ENCODE data around the gene SELENOW. TPM values are rescaled to one million over a fixed set of nuclear protein-coding genes. Genes with fewer than 3 reads are reported as not detected.

SELENOW gene
- total RNA-seq, 1 donor from 2014 or later, result 204 TPM

GRCh38 chr19:47749326-47749725 lies 29.2 kb upstream of the SELENOW start:
- no peak for TF ChIP-seq CTCF (IDR thresholded peaks at IDR 0.05)
- no peak for DNase-seq (ENCODE audit: extremely low spot score, unreplicated experiment)
- Mint-ChIP-seq H3K27me3 (ENCODE audit: unreplicated experiment) (no peaks in the 10 kb centered on the region), H3K27ac (ENCODE audit: unreplicated experiment) (no peak overlapping the region), H3K9me3 (ENCODE audit: unreplicated experiment) (no peaks in the 10 kb centered on the region), H3K36me3 (ENCODE audit: unreplicated experiment) (peaks cover 19% of the 10 kb centered on the region), H3K4me1 (ENCODE audit: unreplicated experiment) (peaks cover 10% of the 10 kb centered on the region), H3K4me3 (ENCODE audit: unreplicated experiment) (no peak overlapping the region)

GRCh38 chr19:47750752-47751151 lies 27.8 kb upstream of the SELENOW start:
- Mint-ChIP-seq H3K4me3 (ENCODE audit: unreplicated experiment) (no peak overlapping the region), H3K9me3 (ENCODE audit: unreplicated experiment) (no peaks in the 10 kb centered on the region)

GRCh38 chr19:47752440-47753211 lies 25.9 kb upstream of the SELENOW start:
- Mint-ChIP-seq H3K4me1 (ENCODE audit: unreplicated experiment) (no peaks in the 10 kb centered on the region), H3K36me3 (ENCODE audit: unreplicated experiment) (peaks cover 26% of the 10 kb centered on the region), H3K9me3 (ENCODE audit: unreplicated experiment) (no peaks in the 10 kb centered on the region), H3K27ac (ENCODE audit: unreplicated experiment) (no peak overlapping the region), H3K27me3 (ENCODE audit: unreplicated experiment) (no peaks in the 10 kb centered on the region), H3K4me3 (ENCODE audit: unreplicated experiment) (no peak overlapping the region)
- TF ChIP-seq CTCF (IDR thresholded peaks at IDR 0.05), result no peak
- no peak for DNase-seq (ENCODE audit: extremely low spot score, unreplicated experiment)

More at GRCh38 chr19:47750752-47751151, 27.8 kb upstream of the SELENOW start:
- H3K36me3 Mint-ChIP-seq (ENCODE audit: unreplicated experiment), result peaks cover 22% of the 10 kb centered on the region
- H3K27ac Mint-ChIP-seq (ENCODE audit: unreplicated experiment), result no peak overlapping the region
- H3K4me1 Mint-ChIP-seq (ENCODE audit: unreplicated experiment), result peaks cover 5% of the 10 kb centered on the region
- no peak for DNase-seq (ENCODE audit: extremely low spot score, unreplicated experiment)
- H3K27me3 Mint-ChIP-seq (ENCODE audit: unreplicated experiment), result no peaks in the 10 kb centered on the region
- TF ChIP-seq CTCF (IDR thresholded peaks at IDR 0.05), result no peak

GRCh38 chr19:47754206-47755064 lies 24.1 kb upstream of the SELENOW start:
- no peaks in the 10 kb centered on the region for H3K27me3 Mint-ChIP-seq (ENCODE audit: unreplicated experiment)
- H3K4me1 Mint-ChIP-seq (ENCODE audit: unreplicated experiment), result no peaks in the 10 kb centered on the region
- no peak overlapping the region for H3K4me3 Mint-ChIP-seq (ENCODE audit: unreplicated experiment)
- no peaks in the 10 kb centered on the region for H3K9me3 Mint-ChIP-seq (ENCODE audit: unreplicated experiment)
- no peak for TF ChIP-seq CTCF (IDR thresholded peaks at IDR 0.05)
- H3K27ac Mint-ChIP-seq (ENCODE audit: unreplicated experiment), result no peak overlapping the region
- no peak for DNase-seq (ENCODE audit: extremely low spot score, unreplicated experiment)
- H3K36me3 Mint-ChIP-seq (ENCODE audit: unreplicated experiment), result peaks cover 34% of the 10 kb centered on the region

Measured in osteocyte (in vitro differentiated cells).